Testis (tissue), 3 donors: ENCODE data around the gene ERLIN1. TPM values are rescaled to one million over a fixed set of nuclear protein-coding genes. Genes with fewer than 3 reads are reported as not detected.

ENCODE experiments used
- DNase-seq: peaks from one replicate; pipeline ENCODE4 v3.0.0-alpha.2; 2019
- H3K27ac ChIP-seq, 2 donors: fragments of 200-600 bp; sonication (generic); one replicate each; pipeline ENCODE4 v1.5.1; 2019
- H3K27me3 ChIP-seq: fragments of 200-600 bp; sonication (generic); one replicate; pipeline ENCODE4 v1.5.1; 2019
- H3K36me3 ChIP-seq: fragments of 200-600 bp; sonication (generic); one replicate; pipeline ENCODE4 v1.5.1; 2017; ENCODE audit warnings: low read depth; ENCODE audit errors: missing control alignments
- H3K4me1 ChIP-seq: fragments of 200-600 bp; sonication (generic); one replicate; pipeline ENCODE4 v1.5.1; 2019
- H3K4me3 ChIP-seq, 2 donors: fragments of 200-600 bp; sonication (generic); one replicate each; pipeline ENCODE4 v1.5.1; 2017 to 2019
- H3K9me3 ChIP-seq: fragments of 200-600 bp; sonication (generic); one replicate; pipeline ENCODE4 v1.5.1; 2017
- POLR2A ChIP-seq: fragments of 450-650 bp; IDR thresholded peaks from one replicate; pipeline ENCODE4 v1.6.1; 2017; ENCODE audit warnings: antibody characterized with exemption, mild to moderate bottlenecking, moderate library complexity
- WGBS, 2 donors: methylation state at CpG; one replicate each; pipeline ENCODE4 v1.1.5; 2018; 5-methylcytosine and 5-hydroxymethylcytosine counted together
- intact Hi-C: fragments of 100-400 bp; cut with DNase I; formaldehyde crosslinking; loops from one replicate; pipeline ENCODE4 v1.15.1; 2023; ENCODE audit warnings: low total_unique reads
- polyA plus RNA-seq: library from polyadenylated mRNA; stranded (reverse); fragments of 350-450 nt; fragmentation: Illumina TruSeq; extraction: RNeasy Lipid Tissue Mini Kit (QIAGEN cat#74804); gene quantifications from one replicate; pipeline ENCODE4 v1.2.3, GENCODE V29; 2014; ENCODE audit warnings: low read depth, low replicate concordance; ENCODE audit not compliant: insufficient read depth
- total RNA-seq, 2 donors: library from RNA; depleted of rRNA; stranded (reverse); fragments of >200 nt; gene quantifications; one replicate each; pipeline ENCODE4 v1.2.3, GENCODE V29; 2016
- TF ChIP-seq, protein P1 (sequence below), 3 experiments: fragments of 450-650 bp in 2 of 3; fragments of 200-600 bp in 1 of 3; sonication (generic) in 1 of 3; IDR thresholded peaks; one replicate each; pipeline ENCODE4 v1.5.1; 2016 to 2019; ENCODE audit warnings: antibody characterized with exemption in 3 of 3, mild to moderate bottlenecking in 2 of 3, moderate library complexity in 1 of 3

ERLIN1 gene
- total and polyA plus RNA-seq, 3 donors from 2014 or later = 27.9 to 62.7 (median 32.5) TPM

DNA sequence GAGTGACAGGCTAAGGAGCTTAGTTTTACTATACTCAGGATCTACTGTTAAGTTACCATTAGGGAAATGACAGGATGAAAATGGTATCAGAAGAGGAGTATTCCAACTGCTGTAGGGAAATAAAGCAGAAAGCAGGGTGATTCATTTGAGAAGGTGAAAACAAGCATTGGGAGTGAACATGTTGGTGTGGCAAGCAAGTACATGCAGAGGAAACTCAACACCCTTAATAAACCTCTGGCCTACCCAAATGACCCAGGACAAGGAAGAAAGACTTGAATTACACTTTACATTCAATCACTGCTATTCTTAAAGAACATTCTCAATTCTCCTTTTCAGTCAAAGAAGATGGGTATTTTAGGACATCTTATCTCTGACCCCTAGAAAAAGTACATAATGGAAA lies 28.7 kb downstream of the ERLIN1 start:
- no peak overlapping the region for H3K4me3 ChIP-seq
- no peak for DNase-seq
- no peak overlapping the region for H3K27ac ChIP-seq
- intact Hi-C loops = no loop called here
- H3K4me1 ChIP-seq = no peaks in the 10 kb centered on the region
- no peaks in the 10 kb centered on the region for H3K36me3 ChIP-seq
- no peaks in the 10 kb centered on the region for H3K9me3 ChIP-seq
- TF ChIP-seq, protein P1, sequence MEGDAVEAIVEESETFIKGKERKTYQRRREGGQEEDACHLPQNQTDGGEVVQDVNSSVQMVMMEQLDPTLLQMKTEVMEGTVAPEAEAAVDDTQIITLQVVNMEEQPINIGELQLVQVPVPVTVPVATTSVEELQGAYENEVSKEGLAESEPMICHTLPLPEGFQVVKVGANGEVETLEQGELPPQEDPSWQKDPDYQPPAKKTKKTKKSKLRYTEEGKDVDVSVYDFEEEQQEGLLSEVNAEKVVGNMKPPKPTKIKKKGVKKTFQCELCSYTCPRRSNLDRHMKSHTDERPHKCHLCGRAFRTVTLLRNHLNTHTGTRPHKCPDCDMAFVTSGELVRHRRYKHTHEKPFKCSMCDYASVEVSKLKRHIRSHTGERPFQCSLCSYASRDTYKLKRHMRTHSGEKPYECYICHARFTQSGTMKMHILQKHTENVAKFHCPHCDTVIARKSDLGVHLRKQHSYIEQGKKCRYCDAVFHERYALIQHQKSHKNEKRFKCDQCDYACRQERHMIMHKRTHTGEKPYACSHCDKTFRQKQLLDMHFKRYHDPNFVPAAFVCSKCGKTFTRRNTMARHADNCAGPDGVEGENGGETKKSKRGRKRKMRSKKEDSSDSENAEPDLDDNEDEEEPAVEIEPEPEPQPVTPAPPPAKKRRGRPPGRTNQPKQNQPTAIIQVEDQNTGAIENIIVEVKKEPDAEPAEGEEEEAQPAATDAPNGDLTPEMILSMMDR (IDR thresholded peaks at IDR 0.05) = no peak
- TF ChIP-seq POLR2A = no peak
- no peaks in the 10 kb centered on the region for H3K27me3 ChIP-seq

GRCh38 chr10:100155936-100156335 lies 29.9 kb downstream of the ERLIN1 start:
- WGBS, 2 donors = 93 to 97% methylated on average over 5 of the region's 5 CpGs
- Histone ChIP-seq H3K27ac (no peak overlapping the region), H3K9me3 (no peaks in the 10 kb centered on the region), H3K4me3 (no peak overlapping the region), H3K4me1 (no peaks in the 10 kb centered on the region), H3K27me3 (no peaks in the 10 kb centered on the region), H3K36me3 (no peaks in the 10 kb centered on the region)
- DNase-seq = no peak
- intact Hi-C loops = no loop called here
- TF ChIP-seq, protein P1 (IDR thresholded peaks at IDR 0.05) = no peak
- no peak for TF ChIP-seq POLR2A

DNA sequence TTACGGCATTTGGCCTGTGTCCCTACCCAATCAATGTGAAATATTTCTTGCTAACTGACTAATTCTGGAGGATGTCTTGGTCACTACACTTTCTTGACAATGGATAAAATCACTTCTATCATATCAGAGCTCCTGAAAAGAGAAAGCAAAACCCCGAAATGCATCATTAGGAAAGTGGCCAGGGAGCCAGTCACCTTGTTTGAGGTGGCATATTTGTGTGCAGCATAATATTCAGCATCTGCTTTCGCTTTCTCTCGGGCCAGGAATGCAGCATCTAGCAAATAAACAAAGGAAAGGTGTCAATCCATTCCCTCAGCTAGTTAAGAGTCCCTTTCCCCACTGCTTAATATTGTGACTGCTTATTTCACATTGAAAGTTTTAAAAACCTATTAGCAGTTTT lies 31.2 kb downstream of the ERLIN1 start:
- intact Hi-C loops = no loop called here
- Histone ChIP-seq H3K4me3 (no peak overlapping the region), H3K27me3 (no peaks in the 10 kb centered on the region), H3K9me3 (no peaks in the 10 kb centered on the region), H3K27ac (no peak overlapping the region), H3K4me1 (no peaks in the 10 kb centered on the region), H3K36me3 (no peaks in the 10 kb centered on the region)
- TF ChIP-seq POLR2A = no peak
- TF ChIP-seq, protein P1 (IDR thresholded peaks at IDR 0.05) = no peak
- DNase-seq = no peak
- 97 to 98% methylated on average over 4 of the region's 4 CpGs for WGBS, 2 donors

- H3K27ac ChIP-seq = no peak overlapping the region
- WGBS, 2 donors = 83 to 87% methylated on average over 4 of the region's 4 CpGs
- no peaks in the 10 kb centered on the region for H3K9me3 ChIP-seq
- no peak overlapping the region for H3K4me3 ChIP-seq
- intact Hi-C loops = no loop called here
- H3K4me1 ChIP-seq = no peaks in the 10 kb centered on the region
- TF ChIP-seq, protein P1 (IDR thresholded peaks at IDR 0.05) = no peak
- TF ChIP-seq POLR2A = no peak
- H3K27me3 ChIP-seq = no peaks in the 10 kb centered on the region
- no peak for DNase-seq
- no peaks in the 10 kb centered on the region for H3K36me3 ChIP-seq
Measured at GRCh38 chr10:100153239-100153825, 32.5 kb downstream of the ERLIN1 start.

DNA sequence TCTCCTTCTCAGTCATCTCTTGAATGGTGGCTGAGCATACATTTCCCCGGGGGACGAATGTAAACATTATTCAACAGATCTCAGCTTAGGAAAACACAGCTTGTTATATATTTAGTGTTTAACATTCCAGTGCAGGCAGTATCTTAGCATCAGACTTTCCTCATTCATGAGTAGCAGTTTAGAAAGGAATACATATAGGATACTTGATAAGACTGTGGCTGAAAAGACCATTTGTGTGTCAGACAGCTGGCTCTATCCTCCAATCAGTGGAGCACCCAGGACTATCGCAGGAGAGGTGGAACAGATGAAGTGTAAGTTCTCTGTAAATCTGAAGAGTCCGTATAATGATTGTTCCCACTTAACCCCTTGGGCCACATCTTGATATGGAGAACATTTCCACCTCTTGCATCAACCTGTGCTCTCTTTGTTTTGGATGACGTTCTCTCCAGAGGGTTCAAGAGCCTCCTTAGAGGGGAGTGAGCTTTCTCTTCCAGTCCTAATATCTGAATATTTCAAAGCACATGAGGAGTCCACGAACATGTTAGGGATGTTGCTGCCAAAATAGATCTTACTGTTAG lies 34.0 kb downstream of the ERLIN1 start:
- Histone ChIP-seq H3K27me3 (no peaks in the 10 kb centered on the region), H3K4me3 (no peak overlapping the region), H3K36me3 (no peaks in the 10 kb centered on the region), H3K27ac (no peak overlapping the region), H3K9me3 (no peaks in the 10 kb centered on the region), H3K4me1 (no peaks in the 10 kb centered on the region)
- DNase-seq = no peak
- intact Hi-C loops = no loop called here
- TF ChIP-seq, protein P1 (IDR thresholded peaks at IDR 0.05) = no peak
- no peak for TF ChIP-seq POLR2A
- WGBS, 2 donors = 85 to 87% methylated on average over 6 of the region's 6 CpGs
